Loucy (cell line): ENCODE measurements around the gene PDIA4.

Experiments used
- EZH2phosphoT487 ChIP-seq: fragments of 200-600 bp; IDR thresholded peaks from 2 replicates; pipeline ENCODE4 v1.6.1; 2018; ENCODE audit warnings: antibody characterized with exemption, mild to moderate bottlenecking, moderate library complexity, borderline replicate concordance
- TF ChIP-seq, protein P1 (sequence below): fragments of 200-600 bp; sonication (generic); conservative IDR thresholded peaks from 2 replicates; pipeline ENCODE4 v1.5.1; 2014; ENCODE audit warnings: mild to moderate bottlenecking, antibody characterized with exemption, low read length

DNA sequence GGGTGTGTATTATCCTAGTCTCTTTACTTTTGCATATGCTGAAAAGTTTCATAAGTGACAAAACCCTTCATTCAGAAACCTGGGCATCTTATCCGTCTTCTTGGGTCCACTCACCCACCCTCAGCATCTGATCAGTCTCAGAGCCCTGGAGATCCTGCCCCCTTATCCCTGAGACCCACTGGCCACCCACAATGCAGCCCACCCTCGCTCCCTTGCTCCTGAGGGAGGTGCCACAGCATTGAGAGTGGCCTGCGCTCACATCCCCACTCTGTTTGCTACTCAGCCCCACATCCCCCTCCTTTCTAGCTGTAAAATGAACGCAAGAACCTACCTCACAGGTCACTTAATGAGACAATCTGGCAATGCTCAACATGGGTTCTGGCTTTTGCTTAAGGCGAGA, 27.3 kb downstream of the PDIA4 start:
- TF ChIP-seq, protein P1, sequence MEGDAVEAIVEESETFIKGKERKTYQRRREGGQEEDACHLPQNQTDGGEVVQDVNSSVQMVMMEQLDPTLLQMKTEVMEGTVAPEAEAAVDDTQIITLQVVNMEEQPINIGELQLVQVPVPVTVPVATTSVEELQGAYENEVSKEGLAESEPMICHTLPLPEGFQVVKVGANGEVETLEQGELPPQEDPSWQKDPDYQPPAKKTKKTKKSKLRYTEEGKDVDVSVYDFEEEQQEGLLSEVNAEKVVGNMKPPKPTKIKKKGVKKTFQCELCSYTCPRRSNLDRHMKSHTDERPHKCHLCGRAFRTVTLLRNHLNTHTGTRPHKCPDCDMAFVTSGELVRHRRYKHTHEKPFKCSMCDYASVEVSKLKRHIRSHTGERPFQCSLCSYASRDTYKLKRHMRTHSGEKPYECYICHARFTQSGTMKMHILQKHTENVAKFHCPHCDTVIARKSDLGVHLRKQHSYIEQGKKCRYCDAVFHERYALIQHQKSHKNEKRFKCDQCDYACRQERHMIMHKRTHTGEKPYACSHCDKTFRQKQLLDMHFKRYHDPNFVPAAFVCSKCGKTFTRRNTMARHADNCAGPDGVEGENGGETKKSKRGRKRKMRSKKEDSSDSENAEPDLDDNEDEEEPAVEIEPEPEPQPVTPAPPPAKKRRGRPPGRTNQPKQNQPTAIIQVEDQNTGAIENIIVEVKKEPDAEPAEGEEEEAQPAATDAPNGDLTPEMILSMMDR = no peak
- no peak for TF ChIP-seq EZH2phosphoT487
